ENCODE data around the gene INSM2.

GRCh38 chr14:35531960-35532747, 1.8 kb upstream of the INSM2 start:
- TF ChIP-seq CTCF (IDR thresholded peaks at IDR 0.05; ENCODE audit: poor library complexity) = no peak
- TF ChIP-seq EZH2 (IDR thresholded peaks at IDR 0.05; ENCODE audit: borderline replicate concordance) = no peak
